HCT116 (cell line): ENCODE measurements around the gene GNAS-AS1. TPM values are rescaled to one million over a fixed set of nuclear protein-coding genes. Genes with fewer than 3 reads are reported as not detected.

Experiments
- ATAC-seq: fragments of 200-7000 bp; cut with Tn5 transposase; 2 replicates; pipeline ENCODE4 v1.9.1; 2020; ENCODE audit warnings: mild to moderate bottlenecking, moderate library complexity
- BruUV-seq: library from RNA; stranded (reverse); fragments of 400-500 nt; replicated peaks from 2 replicates; lab custom pipeline; 2021; lab: Mats Ljungman, UMichigan
- CTCF ChIA-PET: fragments of 300-600 bp; sonication (Branson Sonifier 250); formaldehyde crosslinking; loops from one replicate; lab custom pipeline; 2021; ENCODE audit warnings: antibody characterized with exemption; lab: Charles Lee
- POLR2A ChIA-PET: fragments of 300-600, 350-600 bp; sonication (Branson Sonifier 250); formaldehyde crosslinking; loops from one replicate; lab custom pipeline; 2021; ENCODE audit warnings: antibody characterized with exemption; lab: Charles Lee
- RAD21 ChIA-PET, 2 experiments: fragments of 300-600 bp; sonication (Branson Sonifier 250); formaldehyde crosslinking; loops; one replicate each; lab custom pipeline; 2023; ENCODE audit warnings: low total read pairs in 2 of 2; ENCODE audit not compliant: uncharacterized antibody in 2 of 2, unreplicated experiment in 2 of 2, low non-redundant PET in 1 of 2; lab: Charles Lee
- DNase-seq: peaks from one replicate; pipeline ENCODE4 v3.0.0-alpha.2; 2010; ENCODE audit warnings: low read depth, low spot score
- H2AFZ ChIP-seq: fragments of 200-600 bp; shearing (Covaris generic), sonication (generic); 2 replicates; pipeline ENCODE4 v1.6.1; 2017; ENCODE audit warnings: low read depth, mixed run types, mixed read lengths, antibody characterized with exemption, low read length; ENCODE audit not compliant: poor library complexity, severe bottlenecking
- H3K27ac ChIP-seq: 2 replicates; pipeline ENCODE4 v1.5.1; 2012; ENCODE audit warnings: low read depth, low read length
- H3K27me3 ChIP-seq: fragments of 200-600 bp; sonication (generic); 2 replicates; pipeline ENCODE4 v1.6.1; 2016; ENCODE audit warnings: mixed run types, low read length, mixed read lengths; ENCODE audit not compliant: insufficient read depth
- H3K36me3 ChIP-seq, 2 experiments: fragments of 200-500 bp in 1 of 2; fragments of 200-600 bp in 1 of 2; sonication (Bioruptor generic) in 1 of 2; sonication (generic) in 1 of 2; 2 replicates each; pipeline versions ENCODE4 v1.5.1 to v1.6.1; 2014 to 2016; ENCODE audit warnings: low read length in 2 of 2, inconsistent platforms in 1 of 2, mixed read lengths in 1 of 2, mixed run types in 1 of 2; ENCODE audit not compliant: insufficient read depth in 2 of 2, control insufficient read depth in 1 of 2
- H3K4me1 ChIP-seq, 2 experiments: fragments of 200-600 bp in 1 of 2; sonication (generic) in 1 of 2; 2 replicates each; pipeline versions ENCODE4 v1.5.1 to v1.6.1; 2012 to 2017; ENCODE audit warnings: low read length in 2 of 2, inconsistent platforms in 1 of 2, mild to moderate bottlenecking in 1 of 2, mixed read lengths in 1 of 2, mixed run types in 1 of 2, moderate library complexity in 1 of 2; ENCODE audit not compliant: insufficient read depth in 2 of 2, control insufficient read depth in 1 of 2
- H3K4me2 ChIP-seq: fragments of 200-600 bp; sonication (generic); 2 replicates; pipeline ENCODE4 v1.6.1; 2017; ENCODE audit warnings: mixed run types, low read length, mixed read lengths
- H3K4me3 ChIP-seq, 2 experiments: fragments of 200-600 bp in 1 of 2; sonication (generic) in 1 of 2; replicated peaks in 1 of 2; 2 replicates each; pipeline ENCODE4 v1.5.1; 2011 to 2016; ENCODE audit warnings: low read length in 2 of 2, control low read depth in 1 of 2, low read depth in 1 of 2, mild to moderate bottlenecking in 1 of 2, mixed read lengths in 1 of 2, mixed run types in 1 of 2
- H3K79me2 ChIP-seq: fragments of 200-600 bp; sonication (generic); 2 replicates; pipeline ENCODE4 v1.6.1; 2017; ENCODE audit warnings: mild to moderate bottlenecking, mixed run types, low read length, moderate library complexity, mixed read lengths; ENCODE audit not compliant: insufficient read depth
- H3K9ac ChIP-seq: fragments of 200-600 bp; sonication (generic); 2 replicates; pipeline ENCODE4 v1.6.1; 2016; ENCODE audit warnings: low read length, mixed read lengths
- H3K9me2 ChIP-seq: fragments of 200-600 bp; sonication (generic), shearing (Covaris generic); 2 replicates; pipeline ENCODE4 v1.6.1; 2017; ENCODE audit warnings: mixed run types, mild to moderate bottlenecking, moderate library complexity; ENCODE audit not compliant: insufficient read depth
- H3K9me3 ChIP-seq, 2 experiments: fragments of 200-500 bp in 1 of 2; fragments of 200-600 bp in 1 of 2; sonication (Bioruptor generic) in 1 of 2; sonication (generic) in 1 of 2; 2 replicates each; pipeline ENCODE4 v1.6.1; 2014 to 2017; ENCODE audit warnings: low read length in 2 of 2, mixed read lengths in 2 of 2, inconsistent platforms in 1 of 2, low read depth in 1 of 2, mild to moderate bottlenecking in 1 of 2, mixed run types in 1 of 2, moderate library complexity in 1 of 2; ENCODE audit not compliant: control insufficient read depth in 1 of 2, insufficient read depth in 1 of 2
- H4K20me1 ChIP-seq: fragments of 200-600 bp; sonication (generic), shearing (Covaris generic); 2 replicates; pipeline ENCODE4 v1.6.1; 2017; ENCODE audit warnings: mixed run types, mild to moderate bottlenecking, moderate library complexity; ENCODE audit not compliant: insufficient read depth
- CEBPB ChIP-seq: IDR thresholded peaks from 2 replicates; pipeline ENCODE4 v1.6.1; 2012; ENCODE audit warnings: low read depth
- EGR1 ChIP-seq: IDR thresholded peaks from 2 replicates; pipeline ENCODE4 v1.6.1; 2012; ENCODE audit warnings: low read depth
- ELF1 ChIP-seq: IDR thresholded peaks from 2 replicates; pipeline ENCODE4 v1.6.1; 2012; ENCODE audit warnings: low read depth, borderline replicate concordance
- EZH2 ChIP-seq: fragments of 200-600 bp; sonication (generic); IDR thresholded peaks from 2 replicates; pipeline ENCODE4 v1.6.1; 2017; ENCODE audit warnings: antibody characterized with exemption, mixed run types
- EZH2phosphoT487 ChIP-seq: fragments of 200-600 bp; IDR thresholded peaks from 2 replicates; pipeline ENCODE4 v1.6.1; 2018; ENCODE audit warnings: antibody characterized with exemption, borderline replicate concordance
- MAX ChIP-seq: IDR thresholded peaks from 2 replicates; pipeline ENCODE4 v1.6.1; 2012
- RAD21 ChIP-seq: IDR thresholded peaks from 2 replicates; pipeline ENCODE4 v1.6.1; 2012; ENCODE audit warnings: low read depth, mild to moderate bottlenecking
- REST ChIP-seq: IDR thresholded peaks from 2 replicates; pipeline ENCODE4 v1.6.1; 2012; ENCODE audit warnings: low read depth
- SIN3A ChIP-seq: IDR thresholded peaks from 2 replicates; pipeline ENCODE4 v1.6.1; 2012; ENCODE audit warnings: low read depth
- SP1 ChIP-seq: IDR thresholded peaks from 2 replicates; pipeline ENCODE4 v1.6.1; 2012; ENCODE audit warnings: low read depth
- SRF ChIP-seq: IDR thresholded peaks from 2 replicates; pipeline ENCODE4 v1.6.1; 2012; ENCODE audit warnings: low read depth
- TCF7L2 ChIP-seq: IDR thresholded peaks from 2 replicates; pipeline ENCODE4 v1.7.0; 2011; ENCODE audit warnings: borderline replicate concordance, inconsistent platforms; ENCODE audit not compliant: insufficient read depth, insufficient read length; ENCODE audit errors: extremely low read depth
- YY1 ChIP-seq: IDR thresholded peaks from 2 replicates; pipeline ENCODE4 v1.6.1; 2011; ENCODE audit warnings: low read length, low read depth, moderate library complexity, mild to moderate bottlenecking; ENCODE audit not compliant: insufficient replicate concordance; ENCODE audit errors: extremely low read depth
- ZBTB33 ChIP-seq: IDR thresholded peaks from 2 replicates; pipeline ENCODE4 v1.6.1; 2011; ENCODE audit warnings: mild to moderate bottlenecking, low read length, moderate library complexity; ENCODE audit not compliant: insufficient replicate concordance; ENCODE audit errors: extremely low read depth
- ZNF274 ChIP-seq: fragments of 200-500 bp; sonication (Bioruptor generic); IDR thresholded peaks from 2 replicates; pipeline ENCODE4 v1.6.1; 2014; ENCODE audit warnings: mild to moderate bottlenecking, low read depth, low read length, inconsistent platforms
- intact Hi-C: fragments of 100-400 bp; cut with micrococcal nuclease; formaldehyde crosslinking; loops from 2 replicates; pipeline ENCODE4 v1.10.0; 2022
- total RNA-seq: library from RNA; stranded (reverse); gene quantifications from one replicate; pipeline ENCODE4 v1.2.1, GENCODE V29; 2021; ENCODE audit not compliant: unreplicated experiment
- TF ChIP-seq, protein P1 (sequence below): IDR thresholded peaks from 2 replicates; pipeline ENCODE4 v1.6.1; 2012

Gene GNAS-AS1
- total RNA-seq, 1 experiment from 2014 or later, result not detected

DNA sequence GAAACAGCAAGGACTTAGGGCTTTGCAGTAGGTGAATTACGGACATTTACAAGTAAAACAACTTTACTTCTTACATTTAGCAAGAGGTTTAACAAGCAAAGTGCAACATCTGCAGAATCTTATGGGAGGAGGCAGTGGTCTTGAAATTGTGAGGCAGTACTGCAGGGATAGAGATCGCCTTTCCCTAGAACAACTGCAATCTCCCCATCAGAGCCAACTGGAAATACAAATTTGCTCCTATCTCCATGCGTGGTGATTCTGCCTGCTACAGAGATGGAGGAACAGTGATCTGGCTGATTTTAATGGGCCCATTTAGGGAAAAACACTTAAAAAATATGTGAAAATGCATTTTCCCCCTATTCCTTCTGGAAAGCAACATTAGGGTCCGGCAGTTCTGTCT lies 27.7 kb upstream of the GNAS-AS1 start:
- Histone ChIP-seq H3K27ac (no peak overlapping the region), H3K9ac (no peak overlapping the region), H3K36me3 (no peaks in the 10 kb centered on the region), H3K9me3 (no peaks in the 10 kb centered on the region), H3K27me3 (no peaks in the 10 kb centered on the region), H3K79me2 (no peaks in the 10 kb centered on the region), H3K4me1 (no peaks in the 10 kb centered on the region), H3K4me3 (no peak overlapping the region), H3K9me2 (no peaks in the 10 kb centered on the region), H2AFZ (no peak overlapping the region), H3K4me2 (no peak overlapping the region), H4K20me1 (no peaks in the 10 kb centered on the region)
- intact Hi-C loops, result no loop called here
- POLR2A ChIA-PET, result no interaction called here
- RAD21 ChIA-PET, result no interaction called here
- BruUV-seq, result no TSS peak
- CTCF ChIA-PET, result no interaction called here
- ATAC-seq (no peak), DNase-seq (no peak)
- TF ChIP-seq ZNF274, result no peak
- TF ChIP-seq REST, result no peak
- no peak for TF ChIP-seq SRF
- TF ChIP-seq SIN3A, result no peak
- no peak for TF ChIP-seq ZBTB33
- TF ChIP-seq SP1, result no peak
- no peak for TF ChIP-seq CEBPB
- TF ChIP-seq TCF7L2, result no peak
- TF ChIP-seq, protein P1, sequence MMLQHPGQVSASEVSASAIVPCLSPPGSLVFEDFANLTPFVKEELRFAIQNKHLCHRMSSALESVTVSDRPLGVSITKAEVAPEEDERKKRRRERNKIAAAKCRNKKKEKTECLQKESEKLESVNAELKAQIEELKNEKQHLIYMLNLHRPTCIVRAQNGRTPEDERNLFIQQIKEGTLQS, result no peak
- no peak for TF ChIP-seq YY1
- no peak for TF ChIP-seq EGR1
- TF ChIP-seq EZH2, result no peak
- no peak for TF ChIP-seq RAD21
- no peak for TF ChIP-seq MAX
- no peak for TF ChIP-seq EZH2phosphoT487
- TF ChIP-seq ELF1, result no peak
